KMS-11 (cell line): Measurements from ENCODE around the gene UBASH3A.
A peak's percentile ranks its signal among the peaks of the same experiment; 100 is the strongest.

Experiments used
- H2AFZ ChIP-seq: fragments of 200-600 bp; sonication (generic); 2 replicates; pipeline ENCODE4 v1.6.1; 2016; ENCODE audit warnings: antibody characterized with exemption, mixed run types, low read depth
- H3K27ac ChIP-seq: fragments of 200-600 bp; sonication (generic); 2 replicates; pipeline ENCODE4 v1.6.1; 2016; ENCODE audit warnings: mild to moderate bottlenecking, mixed run types
- H3K27me3 ChIP-seq: fragments of 200-600 bp; sonication (generic); 2 replicates; pipeline ENCODE4 v1.6.1; 2017; ENCODE audit warnings: mild to moderate bottlenecking, low read depth, mixed run types, moderate library complexity; ENCODE audit not compliant: insufficient read depth
- H3K36me3 ChIP-seq: fragments of 200-600 bp; sonication (generic); 2 replicates; pipeline ENCODE4 v1.6.1; 2017; ENCODE audit warnings: mild to moderate bottlenecking, mixed run types; ENCODE audit not compliant: insufficient read depth
- H3K4me1 ChIP-seq: fragments of 200-600 bp; sonication (generic); 2 replicates; pipeline ENCODE4 v1.6.1; 2016; ENCODE audit warnings: mild to moderate bottlenecking, low read depth, mixed run types; ENCODE audit not compliant: poor library complexity, severe bottlenecking
- H3K4me2 ChIP-seq: fragments of 200-600 bp; sonication (generic); 2 replicates; pipeline ENCODE4 v1.7.0; 2016; ENCODE audit warnings: mild to moderate bottlenecking, mixed run types
- H3K4me3 ChIP-seq: fragments of 200-600 bp; sonication (generic); IDR thresholded peaks from 2 replicates; pipeline ENCODE4 v1.6.1; 2017; ENCODE audit warnings: low read depth, low read length, mixed read lengths; ENCODE audit not compliant: insufficient read depth
- H3K79me2 ChIP-seq: fragments of 200-600 bp; sonication (generic); 2 replicates; pipeline ENCODE4 v1.6.1; 2016; ENCODE audit warnings: low read depth, mixed run types; ENCODE audit not compliant: insufficient read depth
- H3K9ac ChIP-seq: fragments of 200-600 bp; sonication (generic); 2 replicates; pipeline ENCODE4 v1.6.1; 2016; ENCODE audit warnings: mild to moderate bottlenecking, mixed run types
- H4K20me1 ChIP-seq: fragments of 200-600 bp; sonication (generic); 2 replicates; pipeline ENCODE4 v1.6.1; 2016; ENCODE audit warnings: mild to moderate bottlenecking, mixed run types; ENCODE audit not compliant: insufficient read depth
- TF ChIP-seq, protein P1 (sequence below): fragments of 200-600 bp; sonication (generic); conservative IDR thresholded peaks from 2 replicates; pipeline ENCODE4 v1.6.1; 2017; ENCODE audit warnings: low read depth, mild to moderate bottlenecking, antibody characterized with exemption, low read length, moderate library complexity, mixed read lengths

Gene UBASH3A

DNA sequence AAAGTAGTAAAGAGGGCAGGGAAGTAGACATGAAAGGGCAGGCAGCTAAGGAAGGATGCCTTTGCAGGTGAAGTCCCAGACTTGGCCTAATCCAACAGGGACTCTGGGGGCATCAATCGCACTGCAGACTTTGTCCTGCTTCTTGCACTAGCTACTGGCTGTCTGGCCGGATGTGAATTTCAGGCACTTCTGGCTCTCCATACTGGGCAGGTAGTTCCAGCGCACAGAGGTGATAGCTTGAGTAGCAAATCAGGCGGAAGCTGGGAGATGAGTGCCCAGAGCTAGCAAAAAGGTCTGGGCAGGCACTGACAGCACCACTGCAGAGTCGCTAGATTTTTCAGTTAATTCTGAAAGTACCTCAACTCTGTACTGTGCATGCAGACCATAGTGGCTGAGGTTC is 91.3 kb downstream of the UBASH3A start:
- peak overlapping the region; percentile 61; the same call in 1 of the 2 replicates for H3K4me2 ChIP-seq
- TF ChIP-seq, protein P1, sequence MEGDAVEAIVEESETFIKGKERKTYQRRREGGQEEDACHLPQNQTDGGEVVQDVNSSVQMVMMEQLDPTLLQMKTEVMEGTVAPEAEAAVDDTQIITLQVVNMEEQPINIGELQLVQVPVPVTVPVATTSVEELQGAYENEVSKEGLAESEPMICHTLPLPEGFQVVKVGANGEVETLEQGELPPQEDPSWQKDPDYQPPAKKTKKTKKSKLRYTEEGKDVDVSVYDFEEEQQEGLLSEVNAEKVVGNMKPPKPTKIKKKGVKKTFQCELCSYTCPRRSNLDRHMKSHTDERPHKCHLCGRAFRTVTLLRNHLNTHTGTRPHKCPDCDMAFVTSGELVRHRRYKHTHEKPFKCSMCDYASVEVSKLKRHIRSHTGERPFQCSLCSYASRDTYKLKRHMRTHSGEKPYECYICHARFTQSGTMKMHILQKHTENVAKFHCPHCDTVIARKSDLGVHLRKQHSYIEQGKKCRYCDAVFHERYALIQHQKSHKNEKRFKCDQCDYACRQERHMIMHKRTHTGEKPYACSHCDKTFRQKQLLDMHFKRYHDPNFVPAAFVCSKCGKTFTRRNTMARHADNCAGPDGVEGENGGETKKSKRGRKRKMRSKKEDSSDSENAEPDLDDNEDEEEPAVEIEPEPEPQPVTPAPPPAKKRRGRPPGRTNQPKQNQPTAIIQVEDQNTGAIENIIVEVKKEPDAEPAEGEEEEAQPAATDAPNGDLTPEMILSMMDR: no peak
- no peaks in the 10 kb centered on the region; the same call in 1 of the 2 replicates for H3K27me3 ChIP-seq
- no peak overlapping the region for H3K4me3 ChIP-seq
- no peak overlapping the region for H3K27ac ChIP-seq
- H3K4me1 ChIP-seq: peaks cover 13% of the 10 kb centered on the region
- peak overlapping the region; percentile 74; the same call in 1 of the 2 replicates for H2AFZ ChIP-seq
- H4K20me1 ChIP-seq: no peaks in the 10 kb centered on the region
- H3K36me3 ChIP-seq: no peaks in the 10 kb centered on the region
- no peaks in the 10 kb centered on the region for H3K79me2 ChIP-seq
- no peak overlapping the region for H3K9ac ChIP-seq

DNA sequence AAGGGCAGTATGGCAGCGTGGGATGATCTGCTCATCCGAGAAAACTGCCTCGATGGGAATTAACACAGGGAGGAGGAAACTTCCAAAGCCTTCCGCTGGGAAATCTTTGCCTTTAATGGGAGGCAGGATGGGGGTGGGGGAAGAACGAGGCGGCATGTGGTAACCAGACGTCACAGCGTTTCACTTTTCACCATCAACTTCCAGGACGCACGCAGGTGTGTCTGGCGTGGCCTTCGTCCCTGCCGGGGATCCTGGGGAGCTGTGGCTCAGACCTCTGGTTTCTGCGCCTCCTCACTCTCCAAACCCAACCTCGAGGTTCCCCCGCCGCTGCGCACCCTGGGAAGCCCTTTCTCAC is 92.0 kb downstream of the UBASH3A start:
- H3K27me3 ChIP-seq: no peaks in the 10 kb centered on the region; the same call in 1 of the 2 replicates
- TF ChIP-seq, protein P1: no peak
- H3K4me3 ChIP-seq: no peak overlapping the region
- H4K20me1 ChIP-seq: no peaks in the 10 kb centered on the region
- H3K27ac ChIP-seq: no peak overlapping the region
- peak overlapping the region; percentile 74 for H2AFZ ChIP-seq
- no peaks in the 10 kb centered on the region for H3K36me3 ChIP-seq
- peak overlapping the region; percentile 61 for H3K4me2 ChIP-seq
- H3K4me1 ChIP-seq: peaks cover 13% of the 10 kb centered on the region
- H3K9ac ChIP-seq: peak overlapping the region; percentile 8; the same call in 1 of the 2 replicates
- H3K79me2 ChIP-seq: no peaks in the 10 kb centered on the region

DNA sequence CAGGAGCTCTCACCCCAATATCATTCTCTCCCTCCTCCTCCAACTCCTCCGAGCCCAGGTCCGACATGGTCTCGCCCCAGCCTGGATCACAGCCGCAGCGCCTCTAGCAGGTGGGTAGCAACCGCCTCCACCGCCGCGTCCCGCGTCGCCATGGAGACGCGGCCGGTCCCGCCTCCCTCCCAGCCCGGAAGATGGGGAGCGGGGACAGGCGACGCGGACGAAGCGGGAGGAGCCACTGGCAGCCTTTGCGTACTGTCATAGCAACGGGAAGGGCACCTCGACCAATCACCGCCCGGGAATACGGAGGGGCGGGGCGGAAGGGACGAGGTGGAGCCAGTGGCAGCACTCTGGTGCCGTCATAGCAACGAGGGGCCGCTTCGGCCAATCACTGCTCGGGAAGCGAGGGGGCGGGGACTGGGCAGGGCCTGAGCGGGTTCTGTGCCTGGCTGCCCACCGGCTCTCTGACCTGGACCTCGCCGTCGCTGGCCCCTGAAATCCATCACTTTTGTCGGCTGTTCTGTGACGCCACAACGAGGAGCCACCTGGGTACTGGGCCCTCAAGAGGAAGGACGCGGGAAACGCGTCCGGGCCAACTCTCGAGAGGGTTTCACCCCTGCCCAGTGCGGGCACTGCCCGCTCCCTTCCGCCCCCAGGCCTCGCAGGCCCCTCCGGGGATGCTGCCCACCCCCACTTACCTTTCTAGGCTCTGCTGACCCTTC is 92.6 kb downstream of the UBASH3A start, which contains the start of gene RSPH1:
RSPH1 (minus strand) TSS at position 105 of the 719 bp plus-strand sequence; CDS start at position 67, 38 bp downstream.
- H3K4me1 ChIP-seq: peaks cover 13% of the 10 kb centered on the region
- no peaks in the 10 kb centered on the region for H3K36me3 ChIP-seq
- H3K4me3 ChIP-seq: peak within 1 kb of the TSS; percentile 38
- H3K9ac ChIP-seq: peak within 1 kb of the TSS; percentile 52
- peak within 1 kb of the TSS; percentile 75 for H2AFZ ChIP-seq
- TF ChIP-seq, protein P1: no peak
- no peaks in the 10 kb centered on the region for H4K20me1 ChIP-seq
- H3K79me2 ChIP-seq: no peaks in the 10 kb centered on the region
- H3K27me3 ChIP-seq: no peaks in the 10 kb centered on the region; the same call in 1 of the 2 replicates
- H3K27ac ChIP-seq: no peak within 1 kb of the TSS
- H3K4me2 ChIP-seq: peak within 1 kb of the TSS; percentile 75

DNA sequence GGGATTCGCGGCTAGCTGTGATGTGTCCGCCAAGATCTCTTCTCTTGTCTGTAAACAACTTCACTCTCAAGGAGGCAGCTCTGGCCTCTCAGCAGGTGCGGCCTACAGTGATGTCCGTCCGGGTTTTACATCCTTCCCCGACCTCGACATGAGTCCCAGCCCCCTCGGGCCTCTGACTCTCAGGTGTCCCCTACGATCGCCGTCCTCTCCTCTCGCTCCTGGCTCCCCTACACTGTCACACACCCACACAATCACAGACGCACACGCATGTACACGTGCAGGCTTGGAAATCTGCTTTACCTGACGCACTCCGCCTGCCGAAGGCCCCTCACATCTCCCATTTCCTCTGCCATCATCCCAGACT is 93.1 kb downstream of the UBASH3A start:
- Histone ChIP-seq H4K20me1 (no peaks in the 10 kb centered on the region), H3K79me2 (no peaks in the 10 kb centered on the region), H3K4me2 (peak overlapping the region; percentile 75), H3K27me3 (no peaks in the 10 kb centered on the region; the same call in 1 of the 2 replicates), H2AFZ (peak overlapping the region; percentile 75), H3K4me1 (peaks cover 13% of the 10 kb centered on the region), H3K4me3 (peak overlapping the region; percentile 38), H3K9ac (peak overlapping the region; percentile 52), H3K36me3 (no peaks in the 10 kb centered on the region), H3K27ac (no peak overlapping the region)
- TF ChIP-seq, protein P1: no peak
